ENCODE data around the gene SEC14L1. TPM values are rescaled to one million over a fixed set of nuclear protein-coding genes. Genes with fewer than 3 reads are reported as not detected.

SEC14L1 gene
- total RNA-seq, 4 donors from 2014 or later = 18.2 to 187 (median 46.5) TPM

DNA sequence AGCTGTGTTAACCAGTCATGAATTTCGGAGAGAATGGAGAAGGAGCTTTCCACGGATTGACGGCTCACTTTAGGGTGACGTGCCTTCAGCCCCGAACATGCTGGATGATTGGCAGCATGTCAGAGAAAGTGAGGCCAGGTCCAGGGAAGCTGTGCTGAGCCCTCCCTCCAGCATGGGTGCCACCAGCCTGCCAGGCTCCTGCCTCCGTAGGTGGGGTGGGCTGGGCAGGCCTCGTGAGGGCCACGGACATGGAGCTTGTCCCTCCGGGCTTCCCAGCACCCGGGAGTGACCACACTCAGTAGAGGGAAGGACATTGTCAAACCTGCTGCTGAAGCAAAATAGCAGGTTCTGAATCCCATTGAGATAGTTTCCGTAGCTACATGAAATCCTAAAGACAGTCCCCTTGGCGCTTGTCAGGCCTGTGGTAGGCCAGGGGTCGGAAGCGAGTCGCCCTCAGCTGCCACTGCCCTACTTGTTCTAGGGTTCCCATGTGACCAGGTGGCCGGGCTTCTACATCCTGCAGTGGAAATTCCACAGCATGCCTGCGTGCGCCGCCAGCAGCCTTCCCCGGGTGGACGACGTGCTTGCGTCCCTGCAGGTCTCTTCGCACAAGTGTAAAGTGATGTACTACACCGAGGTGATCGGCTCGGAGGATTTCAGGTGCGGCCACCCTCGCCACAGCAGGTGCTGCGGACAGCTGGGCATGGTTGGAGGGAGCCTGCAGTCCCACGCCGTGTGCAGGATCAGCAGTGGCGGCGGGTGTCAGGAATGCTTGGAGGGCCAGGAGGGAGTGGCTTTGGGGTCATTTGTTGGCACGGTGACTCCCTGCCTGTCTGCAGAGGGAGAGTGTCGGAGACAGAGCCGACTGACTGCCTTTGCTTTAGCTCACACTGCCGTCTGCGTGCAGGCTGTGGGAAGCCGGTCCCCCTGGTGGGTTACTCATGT, 72.3 kb downstream of the SEC14L1 start:
- H3K4me1 ChIP-seq = peaks cover 0 to 11% (median 0%) of the 10 kb centered on the region in 4 donors
- no peak overlapping the region for H3K4me3 ChIP-seq
- H3K27me3 ChIP-seq = no peaks in the 10 kb centered on the region
- TF ChIP-seq POLR2A (IDR thresholded peaks at IDR 0.05) = no peak
- TF ChIP-seq, protein P1, sequence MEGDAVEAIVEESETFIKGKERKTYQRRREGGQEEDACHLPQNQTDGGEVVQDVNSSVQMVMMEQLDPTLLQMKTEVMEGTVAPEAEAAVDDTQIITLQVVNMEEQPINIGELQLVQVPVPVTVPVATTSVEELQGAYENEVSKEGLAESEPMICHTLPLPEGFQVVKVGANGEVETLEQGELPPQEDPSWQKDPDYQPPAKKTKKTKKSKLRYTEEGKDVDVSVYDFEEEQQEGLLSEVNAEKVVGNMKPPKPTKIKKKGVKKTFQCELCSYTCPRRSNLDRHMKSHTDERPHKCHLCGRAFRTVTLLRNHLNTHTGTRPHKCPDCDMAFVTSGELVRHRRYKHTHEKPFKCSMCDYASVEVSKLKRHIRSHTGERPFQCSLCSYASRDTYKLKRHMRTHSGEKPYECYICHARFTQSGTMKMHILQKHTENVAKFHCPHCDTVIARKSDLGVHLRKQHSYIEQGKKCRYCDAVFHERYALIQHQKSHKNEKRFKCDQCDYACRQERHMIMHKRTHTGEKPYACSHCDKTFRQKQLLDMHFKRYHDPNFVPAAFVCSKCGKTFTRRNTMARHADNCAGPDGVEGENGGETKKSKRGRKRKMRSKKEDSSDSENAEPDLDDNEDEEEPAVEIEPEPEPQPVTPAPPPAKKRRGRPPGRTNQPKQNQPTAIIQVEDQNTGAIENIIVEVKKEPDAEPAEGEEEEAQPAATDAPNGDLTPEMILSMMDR (IDR thresholded peaks at IDR 0.05) = no peak
- H3K9me3 ChIP-seq = no peaks in the 10 kb centered on the region
- H3K27ac ChIP-seq = peak overlapping the region in 1 of 4 donors; percentile 59
- no peak for DNase-seq
- H3K36me3 ChIP-seq = peaks cover 0 to 87% (median 0%) of the 10 kb centered on the region in 3 donors

- Histone ChIP-seq H3K27ac (no peak overlapping the region), H3K27me3 (no peaks in the 10 kb centered on the region), H3K9me3 (no peaks in the 10 kb centered on the region), H3K4me3 (no peak overlapping the region), H3K36me3 (peaks cover 0 to 82% (median 0%) of the 10 kb centered on the region in 3 donors), H3K4me1 (peaks cover 0 to 11% (median 0%) of the 10 kb centered on the region in 4 donors)
- DNase-seq = no peak
- no peak for TF ChIP-seq POLR2A (IDR thresholded peaks at IDR 0.05)
- TF ChIP-seq, protein P1 (IDR thresholded peaks at IDR 0.05) = no peak
Measured at GRCh38 chr17:77213778-77214132, 73.0 kb downstream of the SEC14L1 start.

- DNase-seq = no peak
- no peaks in the 10 kb centered on the region for H3K9me3 ChIP-seq
- TF ChIP-seq, protein P1 (IDR thresholded peaks at IDR 0.05) = no peak
- no peak for TF ChIP-seq POLR2A (IDR thresholded peaks at IDR 0.05)
- peaks cover 0 to 11% (median 0%) of the 10 kb centered on the region in 4 donors for H3K4me1 ChIP-seq
- no peaks in the 10 kb centered on the region for H3K27me3 ChIP-seq
- peaks cover 0 to 80% (median 0%) of the 10 kb centered on the region in 3 donors for H3K36me3 ChIP-seq
- no peak overlapping the region for H3K4me3 ChIP-seq
- H3K27ac ChIP-seq = no peak overlapping the region
Measured at GRCh38 chr17:77214328-77214727, 73.6 kb downstream of the SEC14L1 start.

DNA sequence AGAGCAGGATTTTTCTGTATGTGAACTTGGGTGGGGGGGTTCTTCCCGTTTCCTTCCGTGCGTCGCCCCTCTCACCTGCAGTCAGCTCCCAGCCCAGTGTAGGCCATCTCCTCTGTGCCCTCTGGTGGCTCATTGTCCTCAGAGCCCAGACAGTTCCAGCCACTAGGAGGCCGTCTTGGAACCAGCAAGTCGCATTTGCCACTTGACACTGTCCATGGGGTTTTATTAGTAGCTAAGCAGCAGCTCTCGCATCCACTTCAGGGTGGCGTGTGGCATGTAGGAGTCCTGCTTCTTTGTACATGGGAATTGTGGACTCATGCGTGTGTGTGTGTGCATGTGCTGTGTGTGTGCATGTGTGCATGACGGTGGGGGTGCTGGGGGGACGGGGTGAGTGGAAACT, 74.0 kb downstream of the SEC14L1 start:
- DNase-seq = peak in 2 of 3 donors; percentile 49 to 57

GRCh38 chr17:77215281-77215680, 74.5 kb downstream of the SEC14L1 start:
- DNase-seq = peak in 1 of 3 donors; percentile 13
- no peak for TF ChIP-seq POLR2A (IDR thresholded peaks at IDR 0.05)
- TF ChIP-seq, protein P1 (IDR thresholded peaks at IDR 0.05) = no peak
- H3K27me3 ChIP-seq = no peaks in the 10 kb centered on the region
- H3K4me1 ChIP-seq = peaks cover 0 to 11% (median 0%) of the 10 kb centered on the region in 4 donors
- H3K4me3 ChIP-seq = no peak overlapping the region
- H3K36me3 ChIP-seq = peaks cover 0 to 71% (median 0%) of the 10 kb centered on the region in 3 donors
- no peaks in the 10 kb centered on the region for H3K9me3 ChIP-seq
- H3K27ac ChIP-seq = no peak overlapping the region

More for the DNA sequence above, 74.0 kb downstream of the SEC14L1 start:
- TF ChIP-seq POLR2A (IDR thresholded peaks at IDR 0.05) = no peak
- TF ChIP-seq, protein P1 (IDR thresholded peaks at IDR 0.05) = peak in 4 of 6 experiments; percentile 15 to 78 (median 65)
- Histone ChIP-seq H3K27me3 (no peaks in the 10 kb centered on the region), H3K9me3 (no peaks in the 10 kb centered on the region), H3K36me3 (peaks cover 0 to 76% (median 0%) of the 10 kb centered on the region in 3 donors), H3K4me1 (peaks cover 0 to 11% (median 0%) of the 10 kb centered on the region in 4 donors), H3K27ac (no peak overlapping the region), H3K4me3 (no peak overlapping the region)
